ENCODE data around the gene MUC5B.
"Not testable (repeated sequence)": the region's sequence is repeated elsewhere in the genome, so short reads cannot be mapped to it uniquely, and the experiment has no call there.

Gene MUC5B

GRCh38 chr11:1222491-1223345 lies at the start of gene MUC5B:
MUC5B (plus strand) TSS chr11:1223066; CDS start chr11:1223124, 58 bp downstream.
- DNase-seq, result no peak

GRCh38 chr11:1173396-1173795 lies 49.5 kb upstream of the MUC5B start:
- DNase-seq, result not testable (repeated sequence)

- DNase-seq, result no peak
Measured at GRCh38 chr11:1174441-1175370, 48.2 kb upstream of the MUC5B start.

- no peak for DNase-seq
Measured at GRCh38 chr11:1175461-1176223, 47.2 kb upstream of the MUC5B start.

DNA sequence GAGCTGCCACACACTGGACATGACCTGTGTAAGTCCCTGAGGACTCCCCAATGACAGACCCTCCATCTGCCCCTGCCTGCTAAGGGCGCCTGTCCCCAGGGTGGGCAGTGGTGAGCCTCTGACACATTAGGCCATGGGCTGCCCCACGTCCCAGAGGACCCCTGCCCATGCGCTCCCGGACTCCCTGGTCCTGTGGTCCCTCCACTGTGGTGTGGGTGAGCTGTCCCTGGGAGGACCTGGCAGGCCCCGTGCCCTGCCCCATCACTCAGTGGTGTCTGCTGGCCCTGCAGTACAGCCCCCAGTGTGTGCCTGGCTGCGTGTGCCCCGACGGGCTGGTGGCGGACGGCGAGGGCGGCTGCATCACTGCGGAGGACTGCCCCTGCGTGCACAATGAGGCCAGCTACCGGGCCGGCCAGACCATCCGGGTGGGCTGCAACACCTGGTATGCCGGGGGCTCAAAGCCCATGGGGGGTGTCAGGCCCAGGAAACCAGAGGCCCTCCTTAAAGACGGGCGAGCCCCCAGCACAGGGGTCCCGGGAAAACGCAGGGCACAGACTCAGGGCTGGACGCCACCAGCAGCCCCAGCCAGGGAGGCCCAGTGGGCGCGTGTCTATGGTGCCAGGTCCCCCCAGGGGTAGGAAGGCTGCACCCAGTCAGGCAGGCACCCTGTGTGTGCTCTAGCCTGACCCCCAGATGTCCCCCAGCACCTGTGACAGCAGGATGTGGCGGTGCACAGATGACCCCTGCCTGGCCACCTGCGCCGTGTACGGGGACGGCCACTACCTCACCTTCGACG lies 46.4 kb upstream of the MUC5B start:
- no peak for DNase-seq

DNA sequence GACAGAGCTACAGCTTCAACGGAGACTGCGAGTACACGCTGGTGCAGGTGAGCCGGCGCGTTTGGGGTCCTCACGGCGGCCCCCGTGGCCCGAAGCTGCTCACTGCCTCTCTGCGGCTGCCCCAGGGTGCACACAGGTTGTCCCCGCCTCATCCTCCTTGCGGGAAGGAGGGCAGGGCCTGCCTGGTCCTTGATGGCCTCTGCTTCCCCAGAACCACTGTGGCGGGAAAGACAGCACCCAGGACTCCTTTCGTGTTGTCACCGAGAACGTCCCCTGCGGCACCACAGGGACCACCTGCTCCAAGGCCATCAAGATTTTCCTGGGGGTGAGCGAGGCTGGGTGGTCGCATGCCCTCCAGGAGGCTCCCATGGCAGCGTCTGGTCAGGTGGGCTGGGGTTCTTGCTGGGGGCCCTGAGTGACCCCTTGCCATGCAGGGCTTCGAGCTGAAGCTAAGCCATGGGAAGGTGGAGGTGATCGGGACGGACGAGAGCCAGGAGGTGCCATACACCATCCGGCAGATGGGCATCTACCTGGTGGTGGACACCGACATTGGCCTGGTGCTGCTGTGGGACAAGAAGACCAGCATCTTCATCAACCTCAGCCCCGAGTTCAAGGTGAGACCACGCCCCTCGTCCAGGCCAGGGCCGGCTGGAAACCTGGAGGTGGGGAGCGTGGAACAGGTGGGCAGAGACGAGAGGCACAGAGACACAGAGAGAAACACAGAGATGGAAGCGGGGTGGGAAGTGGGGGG lies 45.7 kb upstream of the MUC5B start:
- no peak for DNase-seq

DNA sequence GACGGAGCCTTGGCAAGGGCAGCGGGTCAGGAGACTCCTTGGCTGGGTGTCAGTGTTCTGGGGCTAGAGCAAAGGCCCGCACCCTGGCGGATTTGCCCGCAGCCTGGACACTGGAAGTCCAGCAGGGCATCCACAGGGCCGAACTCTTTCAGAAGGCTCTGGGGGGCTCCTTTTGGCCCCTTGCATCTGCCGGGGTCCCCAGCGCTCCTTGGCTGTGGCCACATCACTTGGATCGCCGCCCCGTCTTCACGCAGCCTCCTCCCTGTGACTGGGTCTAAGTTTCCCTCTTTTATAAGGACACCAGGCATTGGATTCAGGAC lies 45.1 kb upstream of the MUC5B start:
- DNase-seq, result no peak

DNA sequence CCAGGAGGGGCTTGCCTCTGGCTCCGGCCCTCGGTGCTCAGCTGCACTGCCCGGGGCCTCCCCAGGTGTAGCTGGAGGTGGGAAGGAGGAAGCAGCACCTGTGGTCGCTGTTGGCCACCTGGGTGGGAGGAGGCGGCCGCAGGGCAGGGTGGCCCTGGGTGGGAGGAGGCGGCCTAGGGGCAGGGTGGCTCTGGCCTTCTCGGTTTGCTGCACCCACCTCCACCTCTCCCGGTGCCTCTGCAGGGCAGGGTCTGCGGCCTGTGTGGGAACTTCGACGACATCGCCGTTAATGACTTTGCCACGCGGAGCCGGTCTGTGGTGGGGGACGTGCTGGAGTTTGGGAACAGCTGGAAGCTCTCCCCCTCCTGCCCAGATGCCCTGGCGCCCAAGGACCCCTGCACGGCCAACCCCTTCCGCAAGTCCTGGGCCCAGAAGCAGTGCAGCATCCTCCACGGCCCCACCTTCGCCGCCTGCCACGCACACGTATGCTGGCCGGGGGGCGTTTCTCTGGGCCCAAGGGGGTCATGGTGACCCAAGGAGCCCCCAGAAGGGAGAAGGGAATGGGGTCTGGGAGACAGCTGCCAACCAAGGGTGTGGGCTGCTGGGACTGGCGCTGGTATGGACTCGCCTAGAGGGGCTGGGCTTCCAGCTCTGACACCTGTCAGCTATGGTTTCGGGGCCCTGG lies 44.5 kb upstream of the MUC5B start:
- DNase-seq, result no peak

- no peak for DNase-seq
Measured at GRCh38 chr11:1178906-1179305, 44.0 kb upstream of the MUC5B start.

DNA sequence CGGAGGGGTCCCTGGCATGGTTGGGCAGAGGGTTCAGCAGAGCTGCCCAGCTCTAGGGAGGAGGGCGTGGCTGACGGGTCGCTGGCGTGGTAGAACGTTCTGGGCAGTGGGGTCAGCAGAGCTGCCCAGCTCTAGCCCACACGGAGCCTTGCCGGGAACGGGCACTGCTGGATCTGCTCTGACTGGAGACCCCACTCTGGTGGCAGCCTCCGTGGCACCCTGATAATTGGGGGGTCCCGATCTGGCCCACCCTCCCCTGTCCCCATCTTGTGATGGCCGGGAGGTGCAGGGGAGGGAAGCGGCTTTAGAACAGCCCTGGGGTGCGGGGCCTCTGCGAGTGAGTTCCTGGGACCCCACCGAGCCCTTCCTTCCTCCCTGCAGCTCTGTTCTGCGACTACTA lies 43.2 kb upstream of the MUC5B start:
- no peak for DNase-seq

DNA sequence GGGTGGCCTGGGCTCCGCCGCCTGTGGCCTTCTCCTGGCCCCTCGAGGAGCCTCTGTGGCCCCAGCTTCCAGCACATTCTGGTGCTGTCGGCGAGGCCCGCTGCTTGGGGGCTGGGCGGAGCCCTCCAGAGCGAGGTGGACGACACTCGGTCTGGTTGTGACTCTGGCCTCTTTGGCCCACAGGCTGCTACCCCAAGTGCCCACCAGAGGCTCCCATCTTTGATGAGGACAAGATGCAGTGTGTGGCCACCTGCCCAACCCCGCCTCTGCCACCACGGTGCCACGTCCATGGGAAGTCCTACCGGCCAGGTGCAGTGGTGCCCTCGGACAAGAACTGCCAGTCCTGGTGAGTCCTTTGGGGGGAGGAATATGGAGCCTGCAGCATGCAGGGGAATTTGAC lies 42.7 kb upstream of the MUC5B start:
- DNase-seq, result no peak

- no peak for DNase-seq
Measured at GRCh38 chr11:1180947-1181391, 41.9 kb upstream of the MUC5B start.

GRCh38 chr11:1181420-1181819 lies 41.4 kb upstream of the MUC5B start:
- DNase-seq, result no peak

DNA sequence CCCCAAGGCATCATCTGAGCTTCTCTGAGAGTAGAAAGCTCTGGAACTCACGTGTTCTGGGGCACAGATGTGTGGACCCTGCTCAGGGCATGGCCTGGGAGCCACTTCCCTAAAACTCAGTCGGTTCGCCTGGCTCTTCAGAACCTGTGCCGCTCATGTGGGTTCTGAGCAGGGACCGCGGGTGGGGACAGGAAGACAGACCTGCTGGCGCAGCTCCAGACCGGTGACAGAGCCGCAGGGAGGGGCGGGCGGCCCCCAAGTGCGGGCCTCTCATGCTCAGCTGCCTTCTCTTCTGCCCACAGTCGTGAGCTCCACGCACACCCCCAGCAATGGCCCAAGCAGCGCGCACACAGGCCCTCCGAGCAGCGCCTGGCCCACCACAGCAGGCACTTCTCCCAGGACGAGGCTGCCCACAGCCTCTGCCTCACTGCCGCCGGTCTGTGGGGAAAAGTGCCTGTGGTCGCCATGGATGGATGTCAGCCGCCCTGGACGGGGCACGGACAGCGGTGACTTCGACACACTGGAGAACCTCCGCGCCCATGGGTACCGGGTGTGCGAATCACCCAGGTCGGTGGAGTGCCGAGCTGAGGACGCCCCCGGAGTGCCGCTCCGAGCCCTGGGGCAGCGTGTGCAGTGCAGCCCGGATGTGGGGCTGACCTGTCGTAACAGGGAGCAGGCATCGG lies 40.9 kb upstream of the MUC5B start:
- no peak for DNase-seq

DNA sequence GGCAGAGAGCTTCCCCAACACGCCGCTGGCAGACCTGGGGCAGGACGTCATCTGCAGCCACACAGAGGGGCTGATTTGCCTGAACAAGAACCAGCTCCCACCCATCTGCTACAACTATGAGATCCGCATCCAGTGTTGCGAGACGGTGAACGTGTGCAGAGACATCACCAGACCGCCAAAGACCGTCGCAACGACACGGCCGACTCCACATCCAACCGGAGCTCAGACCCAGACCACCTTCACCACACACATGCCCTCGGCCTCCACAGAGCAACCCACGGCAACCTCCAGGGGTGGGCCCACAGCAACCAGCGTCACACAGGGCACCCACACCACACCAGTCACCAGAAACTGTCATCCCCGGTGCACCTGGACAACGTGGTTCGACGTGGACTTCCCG lies 38.7 kb upstream of the MUC5B start:
- DNase-seq, result not testable (repeated sequence)

DNA sequence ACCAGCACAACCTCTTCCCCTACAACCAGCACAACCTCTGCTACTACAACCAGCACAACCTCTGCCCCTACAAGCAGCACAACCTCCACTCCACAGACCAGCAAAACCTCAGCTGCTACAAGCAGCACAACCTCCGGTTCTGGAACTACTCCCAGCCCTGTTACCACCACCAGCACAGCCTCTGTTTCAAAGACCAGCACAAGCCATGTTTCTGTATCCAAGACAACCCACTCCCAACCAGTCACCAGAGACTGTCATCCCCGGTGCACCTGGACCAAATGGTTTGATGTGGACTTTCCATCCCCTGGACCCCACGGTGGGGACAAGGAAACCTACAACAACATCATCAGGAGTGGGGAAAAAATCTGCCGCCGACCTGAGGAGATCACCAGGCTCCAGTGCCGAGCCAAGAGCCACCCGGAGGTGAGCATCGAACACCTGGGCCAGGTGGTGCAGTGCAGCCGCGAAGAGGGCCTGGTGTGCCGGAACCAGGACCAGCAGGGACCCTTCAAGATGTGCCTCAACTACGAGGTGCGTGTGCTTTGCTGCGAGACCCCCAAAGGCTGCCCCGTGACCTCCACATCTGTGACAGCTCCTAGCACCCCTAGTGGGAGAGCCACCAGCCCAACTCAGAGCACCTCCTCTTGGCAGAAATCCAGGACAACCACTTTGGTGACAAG lies 34.3 kb upstream of the MUC5B start:
- not testable (repeated sequence) for DNase-seq

DNA sequence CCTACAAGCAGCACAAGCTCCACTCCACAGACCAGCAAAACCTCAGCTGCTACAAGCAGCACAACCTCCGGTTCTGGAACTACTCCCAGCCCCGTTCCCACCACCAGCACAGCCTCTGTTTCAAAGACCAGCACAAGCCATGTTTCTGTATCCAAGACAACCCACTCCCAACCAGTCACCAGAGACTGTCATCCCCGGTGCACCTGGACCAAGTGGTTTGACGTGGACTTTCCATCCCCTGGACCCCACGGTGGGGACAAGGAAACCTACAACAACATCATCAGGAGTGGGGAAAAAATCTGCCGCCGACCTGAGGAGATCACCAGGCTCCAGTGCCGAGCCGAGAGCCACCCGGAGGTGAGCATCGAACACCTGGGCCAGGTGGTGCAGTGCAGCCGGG lies 33.0 kb upstream of the MUC5B start:
- not testable (repeated sequence) for DNase-seq

GRCh38 chr11:1191786-1192470 lies 30.9 kb upstream of the MUC5B start:
- DNase-seq, result not testable (repeated sequence)

DNA sequence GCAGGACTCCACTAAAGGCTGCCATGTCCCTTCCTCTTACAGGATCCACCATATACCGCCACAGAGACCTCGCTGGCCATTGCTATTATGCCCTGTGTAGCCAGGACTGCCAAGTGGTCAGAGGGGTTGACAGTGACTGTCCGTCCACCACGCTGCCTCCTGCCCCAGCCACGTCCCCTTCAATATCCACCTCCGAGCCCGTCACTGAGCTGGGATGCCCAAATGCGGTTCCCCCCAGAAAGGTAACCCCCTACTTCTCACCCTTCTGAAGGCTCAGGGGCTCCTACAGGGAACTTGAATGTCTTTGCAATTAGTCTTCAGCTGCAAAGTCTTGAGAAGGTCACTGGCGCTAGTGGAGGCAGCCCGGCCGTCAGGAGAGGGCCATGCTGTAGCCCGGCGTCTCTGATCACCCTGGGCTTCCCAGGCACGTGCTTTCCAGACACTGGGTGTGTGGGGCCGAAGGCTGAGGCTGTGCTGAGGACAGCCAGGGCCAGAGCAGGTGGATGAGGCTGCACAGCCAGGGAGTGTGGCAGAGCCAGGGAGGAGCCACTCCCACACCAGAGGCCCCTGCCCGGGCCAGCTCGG lies 30.0 kb upstream of the MUC5B start:
- DNase-seq, result no peak
